Colonic mucosa (tissue), 4 donors: ENCODE data around the gene PDE4D. TPM values are rescaled to one million over a fixed set of nuclear protein-coding genes. Genes with fewer than 3 reads are reported as not detected.

Experiments
- DNase-seq: peaks from one replicate; pipeline ENCODE4 v3.0.0-alpha.2; 2020
- H3K27ac ChIP-seq: fragments of 200-600 bp; one replicate; pipeline ENCODE4 v1.8.0; 2021
- H3K27me3 ChIP-seq: fragments of 200-600 bp; one replicate; pipeline ENCODE4 v1.8.0; 2021
- H3K36me3 ChIP-seq: fragments of 200-600 bp; one replicate; pipeline ENCODE4 v1.8.0; 2021
- H3K4me1 ChIP-seq: fragments of 200-600 bp; one replicate; pipeline ENCODE4 v1.8.0; 2021; ENCODE audit warnings: mild to moderate bottlenecking
- H3K4me3 ChIP-seq: fragments of 200-600 bp; one replicate; pipeline ENCODE4 v1.8.0; 2021
- H3K9ac ChIP-seq, 2 donors: one replicate each; pipeline ENCODE4 v1.7.0; 2013; ENCODE audit warnings: control low read depth in 2 of 2, low read depth in 2 of 2, low read length in 2 of 2
- H3K9me3 ChIP-seq: fragments of 200-600 bp; one replicate; pipeline ENCODE4 v1.8.0; 2021
- intact Hi-C: fragments of 100-400 bp; cut with DNase I; formaldehyde crosslinking; loops from one replicate; pipeline ENCODE4 v1.14.1; 2022
- total RNA-seq, 2 donors: library from RNA; stranded (reverse); fragmentation: NEBNext Ultra II Directional in 1 of 2; extraction: Animal tissue kit (Norgen Biotek cat#: 25700) in 1 of 2; gene quantifications; one replicate each; pipeline ENCODE4 v1.2.1, GENCODE V29; 2021
- TF ChIP-seq, protein P1 (sequence below): fragments of 200-600 bp; IDR thresholded peaks from one replicate; pipeline ENCODE4 v1.8.0; 2022; ENCODE audit warnings: antibody characterized with exemption, mild to moderate bottlenecking
- donor health status: healthy.
- donor health status: DM: no; HTN: no; CAD: no.
- donor health status: DM: no; HTN: no; CAD: no.

Gene PDE4D
- total RNA-seq, 2 donors from 2014 or later = 23.1 to 53.7 TPM

- Histone ChIP-seq H3K4me1 (no peaks in the 10 kb centered on the region), H3K27me3 (no peaks in the 10 kb centered on the region), H3K4me3 (peak overlapping the region; percentile 41), H3K9ac (peak overlapping the region in 1 of 2 donors; percentile 81), H3K27ac (peak overlapping the region; percentile 63), H3K9me3 (no peaks in the 10 kb centered on the region), H3K36me3 (no peaks in the 10 kb centered on the region)
- TF ChIP-seq, protein P1, sequence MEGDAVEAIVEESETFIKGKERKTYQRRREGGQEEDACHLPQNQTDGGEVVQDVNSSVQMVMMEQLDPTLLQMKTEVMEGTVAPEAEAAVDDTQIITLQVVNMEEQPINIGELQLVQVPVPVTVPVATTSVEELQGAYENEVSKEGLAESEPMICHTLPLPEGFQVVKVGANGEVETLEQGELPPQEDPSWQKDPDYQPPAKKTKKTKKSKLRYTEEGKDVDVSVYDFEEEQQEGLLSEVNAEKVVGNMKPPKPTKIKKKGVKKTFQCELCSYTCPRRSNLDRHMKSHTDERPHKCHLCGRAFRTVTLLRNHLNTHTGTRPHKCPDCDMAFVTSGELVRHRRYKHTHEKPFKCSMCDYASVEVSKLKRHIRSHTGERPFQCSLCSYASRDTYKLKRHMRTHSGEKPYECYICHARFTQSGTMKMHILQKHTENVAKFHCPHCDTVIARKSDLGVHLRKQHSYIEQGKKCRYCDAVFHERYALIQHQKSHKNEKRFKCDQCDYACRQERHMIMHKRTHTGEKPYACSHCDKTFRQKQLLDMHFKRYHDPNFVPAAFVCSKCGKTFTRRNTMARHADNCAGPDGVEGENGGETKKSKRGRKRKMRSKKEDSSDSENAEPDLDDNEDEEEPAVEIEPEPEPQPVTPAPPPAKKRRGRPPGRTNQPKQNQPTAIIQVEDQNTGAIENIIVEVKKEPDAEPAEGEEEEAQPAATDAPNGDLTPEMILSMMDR = no peak
- intact Hi-C loops = no loop called here
- no peak for DNase-seq
Observed at GRCh38 chr5:59769041-59769360, 124.5 kb downstream of the PDE4D start.

DNA sequence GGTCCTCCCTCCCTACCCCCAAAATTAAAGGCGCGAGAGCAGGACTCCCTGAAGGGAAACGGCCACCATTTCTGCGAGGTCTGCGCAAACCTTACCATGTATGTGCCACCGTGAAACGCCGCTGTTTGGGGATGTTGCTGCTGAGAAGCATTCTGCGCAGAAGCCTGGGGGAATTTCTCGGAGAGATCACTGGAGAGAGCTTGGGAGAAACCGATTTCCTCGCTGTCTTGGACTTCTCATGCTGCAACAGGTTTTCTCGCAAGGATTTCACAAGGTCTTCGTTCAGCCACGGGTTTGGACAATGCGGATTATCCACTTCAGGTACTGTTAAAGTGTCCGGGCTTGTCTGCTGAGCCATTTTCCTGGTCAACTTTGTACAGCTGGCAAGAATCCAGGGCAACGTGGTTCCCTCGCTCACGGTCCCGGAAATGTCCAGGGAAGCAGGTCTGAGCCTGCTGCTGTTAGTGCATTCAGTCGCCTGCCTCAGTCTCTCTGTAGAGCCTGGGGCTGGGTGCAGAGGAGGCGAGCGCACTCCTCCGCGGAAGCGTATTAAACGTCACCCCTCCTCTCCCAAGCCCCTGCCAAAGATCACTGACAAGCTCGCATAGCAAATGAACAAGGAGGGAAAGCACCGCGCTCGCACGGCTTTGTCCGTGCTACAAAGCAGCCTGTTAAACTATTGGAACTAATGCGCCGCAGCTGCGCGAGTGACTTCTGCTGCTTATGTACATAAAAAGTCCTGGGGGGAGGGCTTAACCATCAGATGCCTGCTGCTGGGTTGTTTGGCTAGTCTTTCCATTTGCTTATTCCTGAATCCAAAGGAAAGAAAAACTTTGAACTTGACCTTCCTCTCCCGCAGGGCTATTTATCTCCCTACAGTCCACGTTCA lies 125.1 kb downstream of the PDE4D start:
- peak overlapping the region; percentile 28 to 81 for H3K9ac ChIP-seq
- H3K4me1 ChIP-seq = no peaks in the 10 kb centered on the region
- DNase-seq = peak; percentile 78
- intact Hi-C loops = no loop called here
- H3K9me3 ChIP-seq = no peaks in the 10 kb centered on the region
- no peaks in the 10 kb centered on the region for H3K27me3 ChIP-seq
- H3K4me3 ChIP-seq = peak overlapping the region; percentile 41
- peak overlapping the region; percentile 63 for H3K27ac ChIP-seq
- H3K36me3 ChIP-seq = no peaks in the 10 kb centered on the region
- TF ChIP-seq, protein P1 = no peak

GRCh38 chr5:59767681-59768151 lies 125.8 kb downstream of the PDE4D start:
- Histone ChIP-seq H3K4me1 (no peaks in the 10 kb centered on the region), H3K9ac (peak overlapping the region; percentile 28 to 81), H3K9me3 (no peaks in the 10 kb centered on the region), H3K27ac (peak overlapping the region; percentile 63), H3K36me3 (no peaks in the 10 kb centered on the region), H3K4me3 (peak overlapping the region; percentile 41), H3K27me3 (no peaks in the 10 kb centered on the region)
- TF ChIP-seq, protein P1 = no peak
- DNase-seq = no peak
- intact Hi-C loops = no loop called here

DNA sequence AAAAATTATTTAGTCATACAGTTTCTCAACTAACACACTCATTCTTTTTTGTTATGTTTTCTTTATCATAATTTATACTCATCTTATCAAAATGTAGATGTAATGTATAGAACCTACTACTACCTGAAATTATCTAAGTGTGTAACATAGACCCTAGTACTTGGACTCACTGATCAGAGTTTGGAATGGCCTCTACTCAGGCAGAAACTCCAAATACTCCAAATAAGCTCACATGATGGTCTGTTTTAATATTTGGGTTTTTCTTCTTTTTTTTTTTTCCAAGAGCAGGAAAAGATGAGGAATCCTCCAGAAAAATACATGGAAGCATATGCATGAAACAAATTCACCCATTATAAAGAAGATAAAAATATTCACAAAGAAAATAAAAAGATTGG lies 126.3 kb downstream of the PDE4D start:
- H3K27ac ChIP-seq = peak overlapping the region; percentile 63
- DNase-seq = no peak
- H3K9ac ChIP-seq = peak overlapping the region in 1 of 2 donors; percentile 81

DNA sequence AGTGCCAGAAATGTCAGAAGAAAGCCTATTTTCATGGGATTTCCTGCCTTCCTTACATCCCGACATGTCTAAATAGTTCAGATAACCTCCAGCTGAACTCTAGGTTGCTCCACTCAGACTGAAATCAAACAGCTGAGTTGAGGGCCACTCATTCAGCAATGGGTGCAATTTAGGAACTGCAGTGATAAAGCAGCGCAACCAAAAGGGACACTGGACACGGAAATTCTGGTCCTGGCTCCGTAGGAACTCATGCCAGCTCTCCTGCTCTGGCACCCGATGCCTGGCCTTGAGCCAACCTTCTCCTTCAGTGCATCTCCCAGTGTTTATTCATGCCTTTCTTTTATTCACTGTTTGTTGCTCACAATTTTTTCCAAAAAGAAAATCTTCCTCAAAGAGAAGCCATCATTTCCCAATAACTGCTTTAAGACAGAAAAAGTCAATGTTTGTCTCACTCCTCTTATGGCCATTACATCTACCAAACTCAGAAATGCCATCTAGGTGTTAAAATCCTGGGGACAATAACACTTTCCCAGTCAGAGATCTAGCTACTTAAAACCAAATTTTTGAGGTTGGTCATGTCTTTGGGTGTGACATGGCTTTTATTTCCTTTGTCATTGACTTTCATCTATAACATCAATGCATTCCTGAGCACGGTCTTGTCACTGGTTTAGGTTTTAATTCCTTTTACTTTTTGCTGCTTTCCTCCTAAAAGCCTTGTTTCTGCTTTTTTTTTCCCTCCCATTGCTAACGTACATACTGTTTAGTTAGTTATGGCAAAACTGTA lies 126.9 kb downstream of the PDE4D start:
- Histone ChIP-seq H3K27ac (peak overlapping the region; percentile 21), H3K9me3 (no peaks in the 10 kb centered on the region), H3K27me3 (no peaks in the 10 kb centered on the region), H3K9ac (peak overlapping the region in 1 of 2 donors; percentile 13), H3K4me1 (no peaks in the 10 kb centered on the region), H3K4me3 (peak overlapping the region; percentile 41), H3K36me3 (no peaks in the 10 kb centered on the region)
- intact Hi-C loops = no loop called here
- DNase-seq = peak; percentile 37
- TF ChIP-seq, protein P1 = no peak

More for the DNA sequence above, 126.3 kb downstream of the PDE4D start:
- H3K4me3 ChIP-seq = peak overlapping the region; percentile 41
- no peaks in the 10 kb centered on the region for H3K4me1 ChIP-seq
- H3K9me3 ChIP-seq = no peaks in the 10 kb centered on the region
- no peaks in the 10 kb centered on the region for H3K27me3 ChIP-seq
- intact Hi-C loops = no loop called here
- TF ChIP-seq, protein P1 = no peak
- no peaks in the 10 kb centered on the region for H3K36me3 ChIP-seq
